ENCODE data around the gene UVRAG. TPM values are rescaled to one million over a fixed set of nuclear protein-coding genes. Genes with fewer than 3 reads are reported as not detected.

UVRAG gene
- total and polyA plus RNA-seq, 2 of the 4 experiments (the other 2 are of a cell fraction) = 5.6 to 10.9 TPM

- no peak for ATAC-seq (ENCODE audit: low read depth)
- CTCF ChIA-PET = interaction anchor here (0.5 kb wide), 1 partner anchor 112 kb away, joined by 3 read pairs; no protein-coding TSS in a partner anchor
Measured at GRCh38 chr11:76035020-76035419, 220.0 kb downstream of the UVRAG start.

More at GRCh38 chr11:76035020-76035419, 220.0 kb downstream of the UVRAG start:
- Histone ChIP-seq H3K27me3 (ENCODE audit: control insufficient read depth, insufficient read depth, low read length) (no peaks in the 10 kb centered on the region), H3K56ac (ENCODE audit: extremely low read depth, insufficient read depth, low read length) (no peak overlapping the region), H3K9me1 (ENCODE audit: insufficient read depth, low read length) (no peaks in the 10 kb centered on the region; the same call in 1 of the 2 replicates), H4K5ac (ENCODE audit: low read depth, low read length) (no peak overlapping the region), H3K9ac (ENCODE audit: low read depth, low read length) (no peak overlapping the region), H2AK9ac (replicated peaks; ENCODE audit: low read depth, low read length, poor library complexity) (no peak overlapping the region), H2BK5ac (ENCODE audit: low read depth, low read length, poor library complexity, severe bottlenecking) (no peak overlapping the region), H2BK20ac (ENCODE audit: low read depth, low read length) (no peak overlapping the region), H3K27ac (ENCODE audit: insufficient read depth, low read length) (no peak overlapping the region), H2BK15ac (ENCODE audit: low read depth, low read length) (no peak overlapping the region), H3K4me1 (ENCODE audit: control insufficient read depth, insufficient read depth, low read length) (peaks cover 8% of the 10 kb centered on the region), H3K23ac (ENCODE audit: low read depth, low read length) (no peak overlapping the region), H3K36me3 (ENCODE audit: control insufficient read depth, insufficient read depth, low read length) (no peaks in the 10 kb centered on the region), H2AFZ (replicated peaks; ENCODE audit: low read length, poor library complexity) (no peak overlapping the region), H3K79me1 (ENCODE audit: low read depth in 1 of 2, low read length in 2 of 2) (no peaks in the 10 kb centered on the region), H3K9me3 (ENCODE audit: control insufficient read depth, insufficient read depth, low read length) (no peaks in the 10 kb centered on the region), H2AK5ac (ENCODE audit: low read depth, low read length) (no peak overlapping the region), H3K18ac (ENCODE audit: low read depth, low read length) (no peak overlapping the region), H3K4me2 (ENCODE audit: low read depth, low read length) (no peak overlapping the region), H3K4me3 (ENCODE audit: insufficient read depth, low read depth, low read length) (no peak overlapping the region), H4K91ac (ENCODE audit: insufficient read depth, low read depth, low read length) (no peak overlapping the region), H2BK120ac (ENCODE audit: low read depth, low read length) (no peak overlapping the region), H3K14ac (replicated peaks; ENCODE audit: low read depth, low read length) (no peak overlapping the region), H3K4ac (ENCODE audit: low read depth, low read length) (no peak overlapping the region), H4K8ac (ENCODE audit: low read depth in 2 of 2, low read length in 2 of 2) (no peak overlapping the region), H4K20me1 (ENCODE audit: insufficient read depth, low read length) (0 out of 2 replicates have a peak, but pooled peaks cover 3% of the 10 kb centered on the region)
- no peak for TF ChIP-seq RAD21 (IDR thresholded peaks at IDR 0.05; ENCODE audit: low read length)
- TF ChIP-seq POLR2A (IDR thresholded peaks at IDR 0.05; ENCODE audit: low read depth, low read length) = no peak
- TF ChIP-seq MAFK (IDR thresholded peaks at IDR 0.05; ENCODE audit: low read depth, low read length) = peak; percentile 92
- peak; percentile 99 for TF ChIP-seq NFE2L2 (IDR thresholded peaks at IDR 0.05; ENCODE audit: low read depth, low read length)
- TF ChIP-seq MXI1 (IDR thresholded peaks at IDR 0.05; ENCODE audit: borderline replicate concordance, low read depth, low read length) = no peak
- no peak for TF ChIP-seq CHD1 (IDR thresholded peaks at IDR 0.05; ENCODE audit: low read depth, low read length)
- no peak for TF ChIP-seq RCOR1 (IDR thresholded peaks at IDR 0.05; ENCODE audit: insufficient replicate concordance, low read length)
- no CpG with 5 or more reads among the region's 2 CpGs for WGBS, 2 experiments (ENCODE audit: extremely low coverage in 2 of 2, insufficient read length in 1 of 2)
- POLR2A ChIA-PET (ENCODE audit: unreplicated experiment) = no interaction called here
- dilution Hi-C loops (cut with HindIII; ENCODE audit: low sequenced_read_pairs, unreplicated experiment) (no loop called here), in situ Hi-C loops (cut with MboI; ENCODE audit: low sequenced_read_pairs) (no loop called here), intact Hi-C loops (cut with micrococcal nuclease) (no loop called here)
- no peak for DNase-seq
- no TSS peak for BruUV-seq (replicated peaks)

Measured in IMR-90 (cell line).